HG03045 (cell line): Measurements from ENCODE around the gene IQCF2.
"Not testable (repeated sequence)": the region's sequence is repeated elsewhere in the genome, so short reads cannot be mapped to it uniquely, and the experiment has no call there.

Experiments used
- ATAC-seq: cut with Tn5 transposase; IDR thresholded peaks from one replicate; pipeline ENCODE4 v1.9.1; 2021; ENCODE audit warnings: mild to moderate bottlenecking, moderate library complexity; ENCODE audit not compliant: unreplicated experiment

Gene IQCF2

GRCh38 chr3:51860703-51861665, at the start of gene IQCF2:
IQCF2 (plus strand) TSS chr3:51861615; CDS start chr3:51861667, 52 bp downstream.
- ATAC-seq = no peak

GRCh38 chr3:51813539-51813938, 47.9 kb upstream of the IQCF2 start:
- ATAC-seq = no peak

- ATAC-seq = no peak
Measured at GRCh38 chr3:51814034-51814433, 47.4 kb upstream of the IQCF2 start.

- no peak for ATAC-seq
Measured at GRCh38 chr3:51815614-51816013, 45.8 kb upstream of the IQCF2 start.

- ATAC-seq = no peak
Measured at GRCh38 chr3:51816723-51817122, 44.7 kb upstream of the IQCF2 start.

- no peak for ATAC-seq
Measured at GRCh38 chr3:51817375-51817774, 44.0 kb upstream of the IQCF2 start.

- no peak for ATAC-seq
Measured at GRCh38 chr3:51819151-51819550, 42.3 kb upstream of the IQCF2 start.

- no peak for ATAC-seq
Measured at GRCh38 chr3:51819709-51820406, 41.6 kb upstream of the IQCF2 start.

- ATAC-seq = no peak
Measured at GRCh38 chr3:51828297-51828696, 33.1 kb upstream of the IQCF2 start.

- no peak for ATAC-seq
Measured at GRCh38 chr3:51830345-51830744, 31.1 kb upstream of the IQCF2 start.

GRCh38 chr3:51830836-51831385, 30.5 kb upstream of the IQCF2 start:
- no peak for ATAC-seq

GRCh38 chr3:51836606-51837005, 24.8 kb upstream of the IQCF2 start:
- ATAC-seq = no peak

- ATAC-seq = no peak
Measured at GRCh38 chr3:51845129-51845528, 16.3 kb upstream of the IQCF2 start.

- ATAC-seq = not testable (repeated sequence)
Measured at GRCh38 chr3:51855411-51855810, 6.0 kb upstream of the IQCF2 start.

- ATAC-seq = no peak
Measured at GRCh38 chr3:51862886-51863285, 1.5 kb downstream of the IQCF2 start.

- not testable (repeated sequence) for ATAC-seq
Measured at GRCh38 chr3:51868896-51869295, 7.5 kb downstream of the IQCF2 start.

- ATAC-seq = no peak
Measured at GRCh38 chr3:51869304-51869703, 7.9 kb downstream of the IQCF2 start.

- no peak for ATAC-seq
Measured at GRCh38 chr3:51873253-51873766, 11.9 kb downstream of the IQCF2 start.

- no peak for ATAC-seq
Measured at GRCh38 chr3:51873876-51874275, 12.5 kb downstream of the IQCF2 start.

GRCh38 chr3:51874411-51874810, 13.0 kb downstream of the IQCF2 start:
- ATAC-seq = no peak

- no peak for ATAC-seq
Measured at GRCh38 chr3:51874889-51875288, 13.5 kb downstream of the IQCF2 start.
